H1 (cell line): ENCODE measurements around the gene GNAL. TPM values are rescaled to one million over a fixed set of nuclear protein-coding genes. Genes with fewer than 3 reads are reported as not detected.
A peak's percentile ranks its signal among the peaks of the same experiment; 100 is the strongest.

Experiments
- CTCF ChIA-PET: fragments of 300-600 bp; sonication (Branson Sonifier 250); formaldehyde crosslinking; loops from one replicate; lab custom pipeline; 2021; ENCODE audit not compliant: partially characterized antibody; lab: Charles Lee
- POLR2A ChIA-PET: fragments of 300-600 bp; sonication (Branson Sonifier 250); formaldehyde crosslinking; loops from one replicate; lab custom pipeline; 2021; ENCODE audit warnings: inconsistent platforms; ENCODE audit not compliant: partially characterized antibody; lab: Charles Lee
- DNase-seq, 2 experiments: peaks; one replicate each; pipeline versions ENCODE4 v3.0.0 to v3.0.0-alpha.2; 2010 to 2022; ENCODE audit warnings: low spot score in 2 of 2, low read depth in 1 of 2, mixed read lengths in 1 of 2
- FAIRE-seq: peaks from 2 replicates; lab custom pipeline; 2011; peaks lifted over from hg19 to GRCh38; lab: Jason Lieb, UNC
- H2AFZ ChIP-seq: 2 replicates; pipeline ENCODE4 v1.8.1; 2012; ENCODE audit warnings: low read length, inconsistent platforms
- H2AK5ac ChIP-seq: 2 replicates; pipeline ENCODE4 v1.6.1; 2013; ENCODE audit warnings: low read depth, low read length
- H2BK120ac ChIP-seq: replicated peaks from 2 replicates; pipeline ENCODE3; 2013; ENCODE audit warnings: low read depth, low read length, inconsistent platforms
- H2BK12ac ChIP-seq: 2 replicates; pipeline ENCODE4 v1.6.1; 2013; ENCODE audit warnings: low read depth, low read length
- H2BK15ac ChIP-seq: 2 replicates; pipeline ENCODE4 v1.6.1; 2013; ENCODE audit warnings: low read length
- H2BK20ac ChIP-seq: 2 replicates; pipeline ENCODE4 v1.6.1; 2013; ENCODE audit warnings: low read length
- H2BK5ac ChIP-seq: 2 replicates; pipeline ENCODE4 v1.6.1; 2013; ENCODE audit warnings: low read depth, low read length
- H3K14ac ChIP-seq: 2 replicates; pipeline ENCODE4 v1.6.1; 2013; ENCODE audit warnings: inconsistent platforms; ENCODE audit not compliant: insufficient read length
- H3K18ac ChIP-seq: 2 replicates; pipeline ENCODE4 v1.6.1; 2013; ENCODE audit warnings: low read length; ENCODE audit errors: extremely low read depth
- H3K23ac ChIP-seq: 2 replicates; pipeline ENCODE4 v1.6.1; 2013; ENCODE audit warnings: inconsistent platforms; ENCODE audit not compliant: insufficient read length
- H3K23me2 ChIP-seq: 2 replicates; pipeline ENCODE4 v1.6.1; 2013; ENCODE audit warnings: low read depth, low read length
- H3K27ac ChIP-seq: 2 replicates; pipeline ENCODE4 v1.6.1; 2011; ENCODE audit warnings: low read depth, low read length, inconsistent platforms
- H3K27me3 ChIP-seq, 4 experiments: replicated peaks in 1 of 4; 1 replicate in 1 of 4; 2 replicates in 3 of 4; pipeline versions ENCODE4 v1.6.1 to v1.8.1; 2011 to 2013; ENCODE audit warnings: low read length in 3 of 4, mild to moderate bottlenecking in 3 of 4, inconsistent platforms in 2 of 4, mixed read lengths in 2 of 4, moderate library complexity in 1 of 4; ENCODE audit not compliant: control insufficient read depth in 3 of 4, insufficient read depth in 3 of 4; ENCODE audit errors: extremely low read depth in 1 of 4
- H3K36me3 ChIP-seq, 4 experiments: 2 replicates each; pipeline versions ENCODE4 v1.6.1 to v1.8.1; 2011 to 2013; ENCODE audit warnings: mild to moderate bottlenecking in 4 of 4, low read length in 3 of 4, moderate library complexity in 2 of 4, control low read depth in 1 of 4, inconsistent platforms in 1 of 4; ENCODE audit not compliant: insufficient read depth in 4 of 4, control insufficient read depth in 2 of 4
- H3K4ac ChIP-seq: replicated peaks from 2 replicates; pipeline ENCODE3; 2013; ENCODE audit warnings: low read length, low read depth, mixed read lengths, inconsistent platforms; ENCODE audit not compliant: insufficient read length
- H3K4me1 ChIP-seq, 4 experiments: replicated peaks in 1 of 4; 1 replicate in 1 of 4; 2 replicates in 3 of 4; pipeline versions ENCODE4 v1.6.1 to v1.8.1; 2011 to 2013; ENCODE audit warnings: low read length in 3 of 4, inconsistent platforms in 2 of 4, mixed read lengths in 1 of 4; ENCODE audit not compliant: insufficient read depth in 4 of 4, control insufficient read depth in 3 of 4
- H3K4me2 ChIP-seq, 2 experiments: 2 replicates each; pipeline versions ENCODE4 v1.6.1 to v1.8.1; 2011 to 2013; ENCODE audit warnings: low read depth in 2 of 2, low read length in 2 of 2, control low read depth in 1 of 2, inconsistent platforms in 1 of 2, mild to moderate bottlenecking in 1 of 2; ENCODE audit not compliant: insufficient read depth in 1 of 2
- H3K4me3 ChIP-seq, 4 experiments: fragments of 200-600, 300-600 bp in 1 of 4; sonication (generic), shearing (Covaris generic), sonication (Bioruptor Twin) in 1 of 4; 2 replicates each; pipeline versions ENCODE4 v1.5.1 to v1.8.1; 2011 to 2016; ENCODE audit warnings: low read length in 4 of 4, low read depth in 3 of 4, control low read depth in 2 of 4, inconsistent platforms in 2 of 4, mild to moderate bottlenecking in 2 of 4, mixed read lengths in 1 of 4, moderate library complexity in 1 of 4; ENCODE audit not compliant: insufficient read depth in 2 of 4; ENCODE audit errors: extremely low read depth in 1 of 4
- H3K56ac ChIP-seq: replicated peaks from 2 replicates; pipeline ENCODE3; 2013; ENCODE audit warnings: low read depth, mild to moderate bottlenecking, mixed read lengths, low read length, inconsistent platforms; ENCODE audit not compliant: insufficient read length
- H3K79me1 ChIP-seq: 2 replicates; pipeline ENCODE4 v1.6.1; 2013; ENCODE audit warnings: low read depth, low read length, control low read depth
- H3K79me2 ChIP-seq, 2 experiments: 2 replicates each; pipeline versions ENCODE4 v1.6.1 to v1.8.1; 2012 to 2013; ENCODE audit warnings: low read length in 2 of 2, mild to moderate bottlenecking in 2 of 2, inconsistent platforms in 1 of 2; ENCODE audit not compliant: insufficient read depth in 2 of 2, control insufficient read depth in 1 of 2
- H3K9ac ChIP-seq, 4 experiments: replicated peaks in 1 of 4; 1 replicate in 1 of 4; 2 replicates in 3 of 4; pipeline versions ENCODE4 v1.6.1 to v1.8.1; 2011 to 2013; ENCODE audit warnings: low read depth in 3 of 4, low read length in 3 of 4, control low read depth in 2 of 4, mild to moderate bottlenecking in 2 of 4, moderate library complexity in 2 of 4, inconsistent platforms in 1 of 4; ENCODE audit errors: extremely low read depth in 1 of 4
- H3K9me3 ChIP-seq, 2 experiments: 2 replicates each; pipeline versions ENCODE4 v1.6.1 to v1.8.1; 2012 to 2013; ENCODE audit warnings: mild to moderate bottlenecking in 2 of 2, moderate library complexity in 2 of 2, control low read depth in 1 of 2, inconsistent platforms in 1 of 2, low read depth in 1 of 2, low read length in 1 of 2, mixed read lengths in 1 of 2; ENCODE audit not compliant: insufficient read depth in 2 of 2
- H4K20me1 ChIP-seq, 2 experiments: replicated peaks in 1 of 2; 2 replicates each; pipeline versions ENCODE3 to v1.8.1; 2011 to 2013; ENCODE audit warnings: inconsistent platforms in 2 of 2, low read length in 2 of 2, mild to moderate bottlenecking in 1 of 2; ENCODE audit not compliant: insufficient read depth in 2 of 2, control insufficient read depth in 1 of 2
- H4K5ac ChIP-seq: 2 replicates; pipeline ENCODE4 v1.6.1; 2013; ENCODE audit warnings: low read length, low read depth, mixed read lengths, inconsistent platforms; ENCODE audit not compliant: insufficient read length
- H4K8ac ChIP-seq: 2 replicates; pipeline ENCODE4 v1.8.0; 2013; ENCODE audit warnings: mild to moderate bottlenecking, moderate library complexity, low read length, inconsistent platforms; ENCODE audit not compliant: insufficient read depth; ENCODE audit errors: extremely low read depth
- H4K91ac ChIP-seq: replicated peaks from 2 replicates; pipeline ENCODE3; 2013; ENCODE audit warnings: low read length, mixed read lengths, inconsistent platforms; ENCODE audit not compliant: insufficient read length
- ASH2L ChIP-seq: fragments of 200-600, 300-600 bp; sonication (generic); IDR thresholded peaks from one replicate; pipeline ENCODE4 v1.7.1; 2017; ENCODE audit warnings: low read length
- BACH1 ChIP-seq: IDR thresholded peaks from 2 replicates; pipeline ENCODE4 v1.6.1; 2012; ENCODE audit warnings: low read length, improper control_type of control experiment
- FOSL1 ChIP-seq: IDR thresholded peaks from 2 replicates; pipeline ENCODE4 v1.6.1; 2011; ENCODE audit warnings: mild to moderate bottlenecking, low read depth, low read length, moderate library complexity; ENCODE audit not compliant: insufficient read depth
- HDAC2 ChIP-seq, 2 experiments: fragments of 300-600 bp in 1 of 2; sonication (generic) in 1 of 2; IDR thresholded peaks; 2 replicates each; pipeline ENCODE4 v1.6.1; 2011 to 2012; ENCODE audit warnings: low read depth in 2 of 2, low read length in 2 of 2, mild to moderate bottlenecking in 2 of 2, moderate library complexity in 2 of 2, borderline replicate concordance in 1 of 2, inconsistent platforms in 1 of 2
- KDM5A ChIP-seq: fragments of 200-600 bp; IDR thresholded peaks from 2 replicates; pipeline ENCODE4 v1.7.1; 2012; ENCODE audit warnings: mild to moderate bottlenecking, low read length, inconsistent platforms, mixed read lengths
- NRF1 ChIP-seq: IDR thresholded peaks from 2 replicates; pipeline ENCODE4 v1.6.1; 2011; ENCODE audit warnings: mild to moderate bottlenecking, low read depth, low read length, improper control_type of control experiment
- POU5F1 ChIP-seq: IDR thresholded peaks from 2 replicates; pipeline ENCODE4 v1.6.1; 2011; ENCODE audit warnings: low read depth, mild to moderate bottlenecking, low read length, moderate library complexity
- RAD21 ChIP-seq, 2 experiments: IDR thresholded peaks in 1 of 2; conservative IDR thresholded peaks in 1 of 2; 2 replicates each; pipeline ENCODE4 v1.6.1; 2011; ENCODE audit warnings: low read depth in 2 of 2, low read length in 2 of 2, improper control_type of control experiment in 1 of 2, inconsistent platforms in 1 of 2, mild to moderate bottlenecking in 1 of 2, moderate library complexity in 1 of 2
- SRF ChIP-seq: IDR thresholded peaks from 2 replicates; pipeline ENCODE4 v1.6.1; 2011; ENCODE audit warnings: mild to moderate bottlenecking, low read depth, low read length, moderate library complexity
- SUZ12 ChIP-seq: fragments of 200-600 bp; sonication (generic); IDR thresholded peaks from 2 replicates; pipeline ENCODE4 v1.6.1; 2012; ENCODE audit warnings: mild to moderate bottlenecking, inconsistent platforms, low read length, moderate library complexity, mixed read lengths
- WGBS, 2 experiments: shearing (Covaris generic) in 1 of 2; methylation state at CpG; one replicate each; pipeline versions ENCODE4 v1.1.6 to v1.1.7; 2013 to 2015; ENCODE audit warnings: low lambda C conversion rate in 2 of 2, mixed read lengths in 2 of 2, inconsistent platforms in 1 of 2, low coverage in 1 of 2, missing lambda C conversion rate in 1 of 2; ENCODE audit not compliant: insufficient replicate concordance in 2 of 2, insufficient coverage in 1 of 2, insufficient read length in 1 of 2; ENCODE audit errors: extremely low coverage in 1 of 2, missing lambda C conversion rate in 1 of 2; 5-methylcytosine and 5-hydroxymethylcytosine counted together
- polyA plus RNA-seq, 7 experiments: library from polyadenylated mRNA; depleted of rRNA in 3 of 7; stranded (reverse) in 5 of 7; unstranded in 2 of 7; fragments of >200 nt in 5 of 7; fragments of 200-250 nt in 2 of 7; gene quantifications; 1 replicate in 5 of 7; 2 replicates in 1 of 7; 4 replicates in 1 of 7; pipeline versions ENCODE4 v1.2.1 to v1.2.3, GENCODE V29; 2011 to 2013; ENCODE audit warnings: missing spikeins in 2 of 7, mixed read lengths in 2 of 7
- total RNA-seq: library from RNA; stranded (reverse); fragmentation: NEBNext Ultra II Directional; extraction: Animal tissue kit (Norgen Biotek cat#: 25700); gene quantifications from 2 replicates; pipeline ENCODE4 v1.2.1, GENCODE V29; 2021

The GNAL gene
- total and polyA plus RNA-seq, 2 of the 8 experiments (the other 6 are each of a cell fraction or from before 2014, with no cell fraction given): 13.2 to 18.3 TPM

DNA sequence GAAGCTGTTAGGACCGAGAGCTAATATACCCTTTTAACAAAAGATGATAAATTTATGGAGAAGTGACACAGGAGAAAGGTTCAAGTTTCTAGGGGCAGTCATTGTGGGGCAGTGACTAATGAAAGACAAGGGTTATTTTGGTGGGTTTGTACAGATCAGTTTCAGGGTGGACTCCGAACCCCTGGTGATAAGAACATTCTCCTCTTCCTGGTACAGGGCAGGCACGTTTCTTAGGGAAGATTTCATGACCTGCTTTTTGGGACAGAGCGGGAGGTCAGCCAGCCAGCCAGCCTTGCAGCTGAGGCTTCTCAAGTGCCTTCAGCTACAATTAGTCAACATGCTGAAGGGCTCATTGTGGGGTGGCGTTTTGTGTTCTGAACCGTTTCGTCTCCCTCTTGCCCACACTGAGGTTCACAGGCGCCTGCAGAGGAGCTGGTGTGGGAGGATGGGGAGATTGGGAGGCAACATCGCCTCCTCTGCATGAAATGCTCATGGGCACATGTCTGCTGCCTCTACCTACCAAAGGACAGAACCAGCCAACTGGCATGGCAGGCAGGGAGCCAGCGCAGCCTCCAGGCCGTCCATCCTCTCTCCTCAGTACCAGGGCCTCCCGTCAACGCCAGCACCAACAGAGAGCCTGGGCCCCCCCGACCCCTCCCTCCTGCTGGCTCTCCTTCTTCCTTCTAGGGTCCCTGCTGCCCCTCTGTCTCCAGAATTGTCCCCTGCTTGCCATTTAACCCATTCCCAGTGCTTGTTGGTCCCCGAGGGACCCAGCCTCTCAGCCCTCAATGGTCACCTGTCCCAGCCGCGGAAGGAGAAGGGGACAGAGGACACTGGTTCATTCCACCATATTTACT lies 171.8 kb downstream of the GNAL start:
- Histone ChIP-seq H3K9ac (no peak overlapping the region), H3K27ac (no peak overlapping the region), H3K79me1 (no peaks in the 10 kb centered on the region; the same call in 1 of the 2 replicates)

More for the DNA sequence above, 171.8 kb downstream of the GNAL start:
- no peak overlapping the region for H4K8ac ChIP-seq
- H3K56ac ChIP-seq: no peak overlapping the region
- H2BK12ac ChIP-seq: no peak overlapping the region
- FAIRE-seq (no peak), DNase-seq (peak in 1 of 2 experiments; percentile 35)
- H3K23me2 ChIP-seq: peaks cover 3% of the 10 kb centered on the region; the same call in 1 of the 2 replicates
- no peaks in the 10 kb centered on the region for H3K79me2 ChIP-seq
- no peak overlapping the region for H2BK5ac ChIP-seq
- TF ChIP-seq NRF1: no peak
- no peak for TF ChIP-seq FOSL1
- no peak for TF ChIP-seq KDM5A
- no peak for TF ChIP-seq BACH1
- no peak for TF ChIP-seq SRF
- no peak for TF ChIP-seq HDAC2 (IDR thresholded peaks at IDR 0.05; ENCODE audit: borderline replicate concordance in 1 of 2, low read depth in 2 of 2, low read length in 2 of 2)
- TF ChIP-seq RAD21 (IDR thresholded peaks at IDR 0.05 in 1 of 2, conservative IDR thresholded peaks at IDR 0.05 in 1 of 2; ENCODE audit: low read depth in 2 of 2, low read length in 2 of 2): no peak
- no peak for TF ChIP-seq POU5F1
- TF ChIP-seq SUZ12: no peak
- TF ChIP-seq ASH2L: no peak
- no peak overlapping the region for H3K14ac ChIP-seq
- H2AFZ ChIP-seq: no peak overlapping the region
- H2AK5ac ChIP-seq: no peak overlapping the region
- no peaks in the 10 kb centered on the region for H3K36me3 ChIP-seq
- no peaks in the 10 kb centered on the region for H3K9me3 ChIP-seq
- no peak overlapping the region for H4K5ac ChIP-seq
- H3K4me1 ChIP-seq: peaks cover 0 to 10% (median 8%) of the 10 kb centered on the region in 4 experiments; a peak in 5 of 7 replicates
- no peak overlapping the region for H3K23ac ChIP-seq
- peak overlapping the region; percentile 57 for H4K91ac ChIP-seq
- H2BK120ac ChIP-seq: no peak overlapping the region
- H3K18ac ChIP-seq: no peak overlapping the region
- ChIA-PET CTCF (interaction anchor here (0.7 to 2.4 kb wide), 9 partner anchors 10 to 128 kb away, joined by 3 to 8 read pairs (median 3); no protein-coding TSS in a partner anchor), POLR2A (interaction anchor here (0.6 kb wide), 1 partner anchor 134 kb away, joined by 3 read pairs; no protein-coding TSS in a partner anchor)
- H3K4me3 ChIP-seq: no peak overlapping the region
- no peak overlapping the region for H3K4me2 ChIP-seq
- H4K20me1 ChIP-seq: no peaks in the 10 kb centered on the region
- 83% methylated on average over 16 of the region's 17 CpGs; no CpG with 5 or more reads in 1 of the 2 experiments for WGBS, 2 experiments
- H2BK15ac ChIP-seq: no peak overlapping the region
- H3K27me3 ChIP-seq: no peaks in the 10 kb centered on the region
- H2BK20ac ChIP-seq: 0 out of 2 replicates have a peak overlapping the region, but pooled peaks have one; percentile 44
- no peak overlapping the region for H3K4ac ChIP-seq
